CD4-positive, alpha-beta T cell treated with Interleukin-15 for 1 hour (primary cell): ENCODE measurements around the gene FAM24A.

Experiments used
- DNase-seq: peaks from one replicate; pipeline ENCODE4 v3.0.0-alpha.2; 2020

FAM24A gene

GRCh38 chr10:122931088-122931906, 20.9 kb downstream of the FAM24A start:
- DNase-seq = no peak

DNA sequence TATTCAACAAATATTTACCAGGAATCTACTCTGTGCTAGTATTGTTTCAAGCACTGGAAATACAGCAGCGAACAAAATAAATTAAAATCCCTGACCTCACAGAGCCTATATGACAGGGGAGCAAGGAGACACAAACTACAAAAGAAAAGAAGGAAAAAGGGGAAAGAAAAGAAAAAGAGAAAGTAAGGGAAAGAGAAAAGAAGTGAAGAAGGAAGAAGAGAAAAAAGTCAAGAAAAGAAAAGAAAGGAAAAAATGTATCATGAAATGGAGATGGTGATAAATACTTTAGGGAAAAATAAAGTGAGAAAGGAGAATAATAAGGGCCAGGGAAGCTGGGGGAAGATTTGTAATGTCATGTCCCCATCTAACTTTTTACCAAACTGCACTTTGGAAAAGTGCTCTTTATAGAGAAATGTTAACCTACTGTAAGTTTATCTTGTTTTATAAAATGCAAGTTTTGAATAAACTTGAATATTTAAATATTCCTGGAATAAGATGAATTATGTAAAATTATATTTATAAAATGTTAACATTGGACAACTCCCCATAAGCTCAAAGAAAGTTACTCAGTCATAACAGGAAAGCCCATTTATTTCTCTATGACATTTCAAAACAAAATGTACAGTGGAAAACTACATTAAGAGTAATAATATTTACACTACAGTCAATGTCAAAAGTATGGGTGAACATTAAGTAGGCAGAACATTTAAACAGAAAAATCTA, 28.9 kb downstream of the FAM24A start:
- no peak for DNase-seq

DNA sequence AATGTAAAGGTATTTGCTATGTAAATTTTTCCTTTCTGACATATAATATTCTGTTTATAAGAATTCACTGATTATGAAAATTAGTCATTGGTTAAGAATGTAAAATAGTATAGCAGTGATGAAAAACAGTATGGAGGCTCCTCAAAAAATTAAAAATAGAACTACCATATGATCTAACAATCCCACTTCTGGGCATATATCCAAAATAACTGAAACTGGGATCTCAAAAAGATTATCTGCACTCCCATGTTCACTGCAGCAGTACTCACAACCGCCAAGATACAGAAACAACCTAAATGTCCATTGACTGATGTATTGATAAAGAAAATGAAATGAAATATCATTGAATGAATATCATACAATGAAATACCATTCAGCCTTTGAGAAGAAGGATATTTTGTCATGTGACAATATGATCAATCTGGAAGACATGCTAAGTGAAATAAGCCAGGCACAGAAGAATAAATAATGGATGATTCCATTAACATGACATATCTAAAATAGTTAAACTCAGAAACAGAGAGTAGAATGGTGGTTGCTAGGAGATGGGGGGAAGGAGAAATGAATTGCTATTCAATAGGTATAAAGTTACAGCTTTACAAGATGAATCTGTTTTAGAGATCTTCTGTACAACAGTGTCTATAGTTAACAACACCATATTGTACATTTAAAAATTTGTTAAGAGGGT, 29.6 kb downstream of the FAM24A start:
- no peak for DNase-seq

DNA sequence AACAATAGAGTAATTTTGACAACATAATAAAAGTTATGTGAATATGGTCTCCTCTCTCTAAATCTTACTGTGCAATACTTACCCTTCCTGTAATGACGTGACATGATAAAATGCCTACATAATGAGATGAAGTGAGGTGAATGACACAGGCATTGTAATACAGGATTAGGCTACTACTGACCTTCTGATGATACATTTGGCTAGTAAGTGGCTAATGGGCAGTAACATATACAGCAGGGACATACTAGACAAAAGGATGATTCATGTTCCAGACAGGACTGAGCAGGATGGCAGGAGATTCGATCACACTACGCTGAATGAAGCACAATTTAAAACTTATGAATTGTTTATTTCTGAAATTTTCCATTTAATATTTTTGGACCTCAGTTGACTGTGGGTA, 38.9 kb downstream of the FAM24A start:
- DNase-seq = no peak

DNA sequence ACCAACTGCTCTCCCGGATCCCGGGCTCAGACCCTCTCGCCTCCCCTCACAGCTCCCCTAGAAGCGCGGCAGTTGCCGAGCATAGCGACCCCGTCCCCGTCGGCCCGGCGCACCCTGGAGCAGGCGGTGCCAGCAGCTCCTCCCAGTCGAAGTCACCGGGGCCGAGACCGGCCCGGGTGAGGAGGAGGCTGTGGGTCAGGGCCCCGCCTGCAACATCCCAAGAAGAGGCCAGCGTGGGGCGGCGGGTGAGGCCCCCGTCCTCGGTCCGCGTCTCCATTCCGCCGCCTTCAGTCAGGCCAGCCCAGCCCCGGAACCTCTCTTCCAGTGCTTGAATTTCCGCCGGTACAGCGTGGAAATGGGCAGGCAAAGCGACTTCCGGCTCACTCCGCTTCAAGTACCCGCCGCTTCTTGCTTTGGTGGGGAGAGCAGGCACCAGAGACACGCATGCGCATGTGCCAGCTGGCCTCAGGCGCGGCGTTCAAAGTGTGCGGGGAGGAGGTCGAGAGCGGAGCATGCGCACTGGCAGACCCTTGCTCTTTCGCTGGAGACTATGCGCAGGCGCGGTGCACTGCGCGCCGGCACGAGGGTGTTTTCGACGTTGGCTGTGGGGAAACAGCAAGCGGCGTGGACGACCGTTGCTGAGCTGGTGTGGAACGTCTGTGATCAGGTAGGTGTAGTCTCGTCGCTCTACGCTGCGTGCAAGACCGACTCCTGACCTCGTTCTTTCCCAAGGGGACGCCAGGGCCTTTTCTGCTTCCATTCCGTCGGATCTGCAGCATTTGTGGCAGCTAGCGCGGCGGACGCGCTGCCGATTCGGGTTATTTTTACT, 43.7 kb downstream of the FAM24A start, which contains the start of gene C10orf88:
C10orf88 (minus strand) TSS at position 326 of the 829 bp plus-strand sequence; CDS start at position 277, 49 bp downstream.
- DNase-seq = peak; percentile 100

DNA sequence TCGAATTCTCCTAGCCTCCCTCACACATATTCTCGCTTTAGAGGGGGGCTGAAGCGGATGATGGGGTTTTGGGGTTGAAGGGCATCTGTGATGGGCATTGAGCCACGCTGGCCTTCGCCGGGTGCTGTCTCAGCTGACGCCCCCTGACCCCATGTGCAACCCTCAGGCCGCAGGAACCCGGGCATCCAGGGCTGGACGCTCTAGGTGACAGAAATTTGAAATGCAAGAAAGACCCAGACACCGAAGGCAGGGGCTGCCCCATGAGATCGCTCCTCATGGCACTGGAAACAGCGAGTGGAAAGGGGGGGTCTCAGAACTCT, 44.3 kb downstream of the FAM24A start:
- DNase-seq = no peak

DNA sequence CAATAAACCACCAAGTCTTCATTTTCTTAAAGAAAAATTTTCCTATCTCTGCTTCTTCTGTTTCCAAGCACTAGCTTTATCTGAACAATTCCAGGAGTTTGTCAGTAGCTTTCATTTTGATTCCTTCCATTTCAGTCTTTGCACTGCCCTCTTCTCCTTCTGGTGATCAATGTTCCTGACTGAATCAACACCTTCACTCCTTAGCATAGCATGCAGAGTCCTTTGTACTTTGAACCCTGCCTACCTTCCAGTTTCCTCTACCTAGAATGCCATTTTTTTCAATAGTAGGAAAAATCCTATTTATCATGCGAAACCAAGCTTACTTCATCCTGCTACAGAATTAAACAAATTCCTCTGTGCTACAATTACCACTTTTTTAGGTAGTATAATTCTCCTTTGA, 45.5 kb downstream of the FAM24A start:
- DNase-seq = no peak

- DNase-seq = no peak
These were observed 47.1 kb downstream of the FAM24A start for GRCh38 chr10:122957474-122957873.

DNA sequence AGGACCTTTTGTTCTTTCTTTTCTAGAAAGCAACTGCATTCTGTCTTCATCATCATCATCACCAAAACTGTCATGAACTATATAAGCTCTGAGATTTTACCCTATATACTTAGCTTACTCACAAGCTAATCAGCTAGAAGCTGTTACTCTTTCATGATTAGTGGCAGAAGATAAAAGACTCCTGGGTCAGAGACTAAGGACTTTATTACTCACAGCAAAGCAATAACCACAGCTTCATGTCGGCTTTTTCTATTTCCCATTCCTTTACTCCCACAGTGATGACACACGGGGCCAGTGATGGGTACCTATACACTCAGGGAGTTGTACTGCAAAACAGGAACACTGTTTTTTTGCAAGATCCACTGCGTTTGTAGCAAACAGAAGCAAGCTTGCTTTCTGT, 52.0 kb downstream of the FAM24A start:
- no peak for DNase-seq
